ENCODE results near the gene ARHGAP10.
A peak's percentile ranks its signal among the peaks of the same experiment; 100 is the strongest.
"Not testable (repeated sequence)": the region's sequence is repeated elsewhere in the genome, so short reads cannot be mapped to it uniquely, and the experiment has no call there.

The ARHGAP10 gene

GRCh38 chr4:147847751-147848590 is 116.1 kb downstream of the ARHGAP10 start:
- no peak for DNase-seq (ENCODE audit: low read depth)

- no peak for DNase-seq (ENCODE audit: low read depth)
Measured at GRCh38 chr4:147848634-147849033, 116.7 kb downstream of the ARHGAP10 start.

GRCh38 chr4:147851135-147851534 is 119.2 kb downstream of the ARHGAP10 start:
- no peak for DNase-seq (ENCODE audit: low read depth)

GRCh38 chr4:147853706-147854105 is 121.8 kb downstream of the ARHGAP10 start:
- DNase-seq (ENCODE audit: low read depth), result no peak

- no peak for DNase-seq (ENCODE audit: low read depth)
Measured at GRCh38 chr4:147854154-147854553, 122.3 kb downstream of the ARHGAP10 start.

GRCh38 chr4:147855571-147856009 is 123.7 kb downstream of the ARHGAP10 start:
- no peak for DNase-seq (ENCODE audit: low read depth)

GRCh38 chr4:147860960-147861359 is 129.1 kb downstream of the ARHGAP10 start:
- no peak for DNase-seq (ENCODE audit: low read depth)

GRCh38 chr4:147862043-147862692 is 130.3 kb downstream of the ARHGAP10 start:
- no peak for DNase-seq (ENCODE audit: low read depth)

- no peak for DNase-seq (ENCODE audit: low read depth)
Measured at GRCh38 chr4:147863111-147863747, 131.3 kb downstream of the ARHGAP10 start.

GRCh38 chr4:147863808-147864472 is 132.1 kb downstream of the ARHGAP10 start:
- DNase-seq (ENCODE audit: low read depth), result no peak

- DNase-seq (ENCODE audit: low read depth), result no peak
Measured at GRCh38 chr4:147864607-147865006, 132.7 kb downstream of the ARHGAP10 start.

- no peak for DNase-seq (ENCODE audit: low read depth)
Measured at GRCh38 chr4:147865926-147866325, 134.0 kb downstream of the ARHGAP10 start.

- peak; percentile 75 for DNase-seq (ENCODE audit: low read depth)
Measured at GRCh38 chr4:147866532-147867271, 134.8 kb downstream of the ARHGAP10 start.

GRCh38 chr4:147874109-147874508 is 142.2 kb downstream of the ARHGAP10 start:
- no peak for DNase-seq (ENCODE audit: low read depth)

GRCh38 chr4:147877308-147877771 is 145.5 kb downstream of the ARHGAP10 start:
- no peak for DNase-seq (ENCODE audit: low read depth)

GRCh38 chr4:147879676-147880075 is 147.8 kb downstream of the ARHGAP10 start:
- DNase-seq (ENCODE audit: low read depth), result no peak

GRCh38 chr4:147880511-147880910 is 148.6 kb downstream of the ARHGAP10 start:
- DNase-seq (ENCODE audit: low read depth), result no peak

- DNase-seq (ENCODE audit: low read depth), result no peak
Measured at GRCh38 chr4:147884536-147884935, 152.6 kb downstream of the ARHGAP10 start.

GRCh38 chr4:147885216-147885615 is 153.3 kb downstream of the ARHGAP10 start:
- DNase-seq (ENCODE audit: low read depth), result not testable (repeated sequence)

GRCh38 chr4:147891476-147892115 is 159.7 kb downstream of the ARHGAP10 start:
- DNase-seq (ENCODE audit: low read depth), result no peak

GRCh38 chr4:147899512-147899911 is 167.6 kb downstream of the ARHGAP10 start:
- no peak for DNase-seq (ENCODE audit: low read depth)

All from CMK (cell line).